Measurements from ENCODE around the gene DBH. TPM values are rescaled to one million over a fixed set of nuclear protein-coding genes. Genes with fewer than 3 reads are reported as not detected.

The DBH gene
- total RNA-seq, 4 donors from 2014 or later: not detected

GRCh38 chr9:133591116-133591910, 44.9 kb upstream of the DBH start:
- Histone ChIP-seq H3K36me3 (no peaks in the 10 kb centered on the region), H3K27me3 (no peaks in the 10 kb centered on the region), H3K4me1 (no peaks in the 10 kb centered on the region), H3K27ac (no peak overlapping the region), H3K4me3 (no peak overlapping the region), H3K9me3 (peaks cover 0 to under 1% (median under 1%) of the 10 kb centered on the region in 4 donors)
- TF ChIP-seq CTCF (IDR thresholded peaks at IDR 0.05): no peak
- no peak for TF ChIP-seq POLR2A (IDR thresholded peaks at IDR 0.05)
- no peak for DNase-seq

- H3K27ac ChIP-seq: no peak overlapping the region
- H3K27me3 ChIP-seq: no peaks in the 10 kb centered on the region
- DNase-seq: no peak
- H3K4me1 ChIP-seq: no peaks in the 10 kb centered on the region
- H3K4me3 ChIP-seq: no peak overlapping the region
- TF ChIP-seq CTCF (IDR thresholded peaks at IDR 0.05): no peak
- no peak for TF ChIP-seq POLR2A (IDR thresholded peaks at IDR 0.05)
- no peaks in the 10 kb centered on the region for H3K36me3 ChIP-seq
- H3K9me3 ChIP-seq: peaks cover 0 to 8% (median 3%) of the 10 kb centered on the region in 4 donors
Measured at GRCh38 chr9:133591985-133592384, 44.2 kb upstream of the DBH start.

- H3K27ac ChIP-seq: no peak overlapping the region
- no peaks in the 10 kb centered on the region for H3K4me1 ChIP-seq
- no peaks in the 10 kb centered on the region for H3K27me3 ChIP-seq
- no peak overlapping the region for H3K4me3 ChIP-seq
- DNase-seq: no peak
- H3K36me3 ChIP-seq: no peaks in the 10 kb centered on the region
- TF ChIP-seq CTCF (IDR thresholded peaks at IDR 0.05): peak in 1 of 6 experiments; percentile 3
- no peak for TF ChIP-seq POLR2A (IDR thresholded peaks at IDR 0.05)
- peaks cover 0 to 12% (median 4%) of the 10 kb centered on the region in 4 donors for H3K9me3 ChIP-seq
Measured at GRCh38 chr9:133592731-133593409, 43.3 kb upstream of the DBH start.

- no peaks in the 10 kb centered on the region for H3K36me3 ChIP-seq
- no peaks in the 10 kb centered on the region for H3K27me3 ChIP-seq
- TF ChIP-seq CTCF (IDR thresholded peaks at IDR 0.05): no peak
- TF ChIP-seq POLR2A (IDR thresholded peaks at IDR 0.05): no peak
- DNase-seq: no peak
- no peak overlapping the region for H3K27ac ChIP-seq
- peaks cover 0 to 14% (median 4%) of the 10 kb centered on the region in 4 donors for H3K9me3 ChIP-seq
- H3K4me1 ChIP-seq: no peaks in the 10 kb centered on the region
- H3K4me3 ChIP-seq: no peak overlapping the region
Measured at GRCh38 chr9:133593587-133594253, 42.4 kb upstream of the DBH start.

GRCh38 chr9:133594310-133594709, 41.9 kb upstream of the DBH start:
- no peak for DNase-seq
- Histone ChIP-seq H3K27me3 (no peaks in the 10 kb centered on the region), H3K4me1 (no peaks in the 10 kb centered on the region), H3K4me3 (no peak overlapping the region), H3K9me3 (peaks cover 0 to 16% (median 4%) of the 10 kb centered on the region in 4 donors), H3K27ac (no peak overlapping the region), H3K36me3 (no peaks in the 10 kb centered on the region)
- TF ChIP-seq CTCF (IDR thresholded peaks at IDR 0.05) (no peak), POLR2A (IDR thresholded peaks at IDR 0.05) (no peak)
